HG03460 (cell line): ENCODE results near the gene CACNA2D3.

Experiments used
- ATAC-seq: cut with Tn5 transposase; IDR thresholded peaks from one replicate; pipeline ENCODE4 v1.9.1; 2021; ENCODE audit not compliant: unreplicated experiment

Gene CACNA2D3

DNA sequence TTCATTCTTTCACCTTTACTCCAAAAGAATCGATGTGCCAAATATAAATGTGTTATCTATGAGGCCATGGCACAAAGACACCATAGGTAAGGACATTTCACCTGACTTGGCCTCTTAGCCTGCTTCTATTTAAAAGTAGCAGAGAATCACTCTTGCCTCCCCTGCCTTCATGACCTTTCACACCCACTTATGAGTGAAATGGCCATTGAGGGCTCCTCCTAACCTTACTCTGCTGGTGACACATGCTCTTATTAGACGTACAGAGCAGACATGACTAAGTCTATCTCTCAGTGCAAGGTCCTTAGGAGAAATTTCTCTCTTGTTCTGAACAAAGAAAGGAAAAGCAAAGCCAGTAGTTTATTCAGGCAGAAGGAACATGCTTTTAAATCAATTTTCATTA is 654.8 kb downstream of the CACNA2D3 start:
- ATAC-seq = no peak

- ATAC-seq = no peak
Observed at GRCh38 chr3:54780336-54780735, 658.0 kb downstream of the CACNA2D3 start.

- no peak for ATAC-seq
Observed at GRCh38 chr3:54781728-54782127, 659.4 kb downstream of the CACNA2D3 start.

- ATAC-seq = no peak
Observed at GRCh38 chr3:54783611-54784010, 661.3 kb downstream of the CACNA2D3 start.

- ATAC-seq = no peak
Observed at GRCh38 chr3:54784021-54784420, 661.7 kb downstream of the CACNA2D3 start.

DNA sequence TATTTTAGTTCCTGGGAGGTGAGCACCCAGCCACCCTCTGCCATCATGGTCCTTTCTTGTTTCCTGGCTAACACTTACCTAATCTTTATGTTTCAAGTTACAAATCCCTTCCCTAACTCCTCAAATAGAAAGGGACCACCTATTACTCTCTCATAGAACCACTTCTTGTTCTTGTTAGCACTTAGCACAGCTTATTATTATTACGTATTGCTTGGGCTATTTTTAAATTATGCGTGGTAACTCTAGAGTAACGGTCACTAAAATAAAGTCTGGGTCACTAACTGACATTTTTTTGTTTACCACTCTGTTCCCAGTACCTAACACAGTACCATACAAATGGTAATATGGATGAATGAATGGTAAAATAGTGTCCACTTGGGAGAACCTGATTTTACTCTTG is 663.6 kb downstream of the CACNA2D3 start:
- ATAC-seq = no peak

DNA sequence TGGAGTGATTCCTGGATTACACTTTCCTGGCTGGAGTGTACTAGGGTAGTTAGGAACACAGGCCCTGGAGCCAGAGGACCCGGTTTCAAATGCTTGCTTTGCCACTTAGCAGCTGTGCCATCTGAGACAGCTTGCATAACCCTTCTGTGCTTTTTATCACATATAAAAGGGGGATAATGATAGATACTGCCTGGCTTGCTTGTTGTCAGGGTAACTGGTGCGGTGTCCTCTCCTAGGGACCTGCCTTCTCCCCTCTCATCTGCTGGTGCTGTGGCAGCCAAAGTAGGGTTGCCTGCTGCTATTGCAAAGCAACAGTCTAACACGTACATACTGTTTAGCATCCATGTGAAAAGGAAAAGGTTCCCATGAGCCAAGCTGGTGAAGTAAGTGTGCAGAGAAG is 667.7 kb downstream of the CACNA2D3 start:
- ATAC-seq = no peak

DNA sequence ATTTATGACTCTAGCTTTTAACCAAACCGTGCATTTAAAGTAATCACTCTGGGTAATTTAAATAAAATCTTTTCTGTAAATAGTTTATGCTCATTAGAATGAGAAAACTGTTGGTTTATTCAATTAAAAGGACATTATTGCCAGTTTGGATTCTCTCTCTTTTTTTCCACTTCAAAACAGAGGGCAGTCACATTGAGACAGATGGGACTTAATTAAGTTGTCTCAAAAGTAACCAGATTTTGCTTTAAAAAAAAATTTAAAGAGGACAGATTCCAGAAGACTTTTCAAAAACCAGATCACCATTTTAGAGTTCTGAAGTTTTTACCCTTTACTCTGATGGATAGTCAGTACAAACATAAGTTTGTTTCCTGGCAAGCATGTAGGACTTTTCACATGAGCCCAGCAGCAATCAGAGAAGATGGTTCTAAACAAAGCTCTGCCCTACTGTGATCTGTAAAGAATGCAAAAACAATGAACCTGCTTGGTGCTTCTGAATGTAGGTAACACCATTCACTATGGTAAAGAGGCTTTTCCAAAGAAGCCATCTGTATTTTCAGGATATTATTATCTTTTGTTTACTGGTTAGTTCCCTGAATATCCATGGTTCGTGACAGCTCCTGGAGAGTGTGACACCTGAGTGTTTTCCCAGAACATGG is 669.3 kb downstream of the CACNA2D3 start:
- ATAC-seq = no peak

DNA sequence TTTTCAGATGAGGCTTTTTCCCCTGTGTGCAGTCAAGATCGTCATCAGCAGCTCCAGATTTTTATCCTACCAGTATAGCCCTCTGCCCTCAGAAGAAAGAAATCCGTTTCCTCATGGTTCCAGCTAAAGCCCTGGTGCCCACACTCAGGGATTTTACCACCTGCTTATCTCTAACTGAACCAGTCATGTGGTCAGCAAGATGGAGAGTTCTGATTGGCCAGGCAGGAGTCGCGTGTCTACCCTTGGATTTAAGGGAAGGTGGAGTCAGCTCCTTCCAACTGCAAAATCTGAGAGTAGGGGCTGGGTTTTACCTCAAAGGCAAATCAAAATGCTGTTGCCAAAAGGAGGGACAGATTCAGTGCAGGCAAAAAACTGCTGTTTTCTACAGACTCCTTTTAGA is 670.2 kb downstream of the CACNA2D3 start:
- no peak for ATAC-seq

- ATAC-seq = no peak
Observed at GRCh38 chr3:54793171-54793570, 670.8 kb downstream of the CACNA2D3 start.

GRCh38 chr3:54797111-54797510 is 674.8 kb downstream of the CACNA2D3 start:
- ATAC-seq = no peak

DNA sequence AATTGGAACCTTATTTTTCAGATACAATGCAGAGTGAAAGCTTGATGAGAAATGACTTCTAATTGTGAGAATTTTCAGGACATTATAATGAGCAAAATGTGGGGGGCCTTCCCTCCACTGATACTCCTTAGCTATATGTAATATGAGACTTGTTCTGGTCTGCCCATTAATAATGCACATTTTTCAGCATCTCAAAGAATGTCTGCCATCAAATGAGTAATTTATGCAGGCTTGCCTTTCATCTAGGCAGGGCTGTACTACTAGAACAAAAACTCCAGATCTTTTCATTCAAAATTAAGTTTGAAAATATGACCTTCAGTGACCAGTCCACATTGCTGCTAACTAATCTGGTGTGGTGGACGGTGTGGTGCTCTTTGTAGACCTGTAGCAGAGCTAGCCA is 678.1 kb downstream of the CACNA2D3 start:
- no peak for ATAC-seq

DNA sequence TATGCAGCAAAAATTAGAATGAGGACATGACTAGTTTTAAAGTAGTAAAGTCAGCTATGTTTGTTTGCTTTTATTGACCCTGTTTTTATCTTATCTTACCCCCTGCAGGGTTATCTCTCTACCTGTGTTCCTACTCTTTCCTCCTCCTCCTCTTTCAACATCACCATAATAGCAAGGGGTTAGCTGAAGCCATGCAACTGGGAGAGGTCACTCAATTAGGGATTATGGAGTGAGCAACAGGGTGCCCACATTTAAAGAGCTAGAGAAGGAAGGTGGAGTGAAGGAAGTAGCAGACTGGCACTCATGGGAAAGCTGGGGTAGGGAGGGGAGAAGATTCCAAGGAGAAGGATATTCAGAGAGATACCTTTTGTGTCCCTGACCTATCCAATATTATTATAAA is 679.6 kb downstream of the CACNA2D3 start:
- ATAC-seq = no peak

DNA sequence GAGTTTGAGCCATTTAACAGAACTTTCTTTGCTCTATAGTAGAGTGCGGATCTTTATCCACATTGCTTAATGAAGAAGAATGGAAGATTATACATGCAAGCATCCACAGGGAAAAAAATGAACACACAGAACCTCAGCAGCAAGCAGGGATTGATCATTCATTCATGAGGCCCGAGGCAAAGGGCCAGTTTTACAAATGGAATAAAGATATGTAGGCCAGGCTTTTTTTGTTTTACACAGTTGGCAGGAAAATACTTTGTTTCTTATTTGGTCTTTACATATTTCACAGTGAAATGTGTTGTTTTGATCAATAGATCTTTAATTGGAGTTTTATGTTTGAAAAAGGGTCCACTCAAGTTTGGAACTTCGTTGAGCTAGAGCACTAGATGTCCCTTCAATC is 688.0 kb downstream of the CACNA2D3 start:
- ATAC-seq = no peak

DNA sequence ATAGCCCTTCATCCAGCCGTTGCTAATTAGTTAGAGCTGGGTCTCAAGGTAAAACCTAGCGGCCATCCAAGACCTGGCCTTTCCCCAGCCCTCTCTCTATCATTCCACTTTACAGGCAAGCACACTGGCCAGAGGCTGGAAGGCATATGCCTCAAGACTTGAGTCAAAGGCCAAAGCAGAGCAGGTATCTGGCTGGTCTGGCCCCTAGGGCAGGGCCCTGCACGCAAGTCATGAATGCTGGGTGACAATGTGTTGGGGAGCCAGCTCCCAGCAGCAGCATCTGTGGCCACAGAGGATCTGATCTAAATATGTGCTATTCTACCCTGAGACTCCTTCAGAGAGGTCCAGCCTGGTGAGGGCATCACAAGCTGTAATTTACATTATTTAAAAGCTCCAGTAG is 691.9 kb downstream of the CACNA2D3 start:
- no peak for ATAC-seq

DNA sequence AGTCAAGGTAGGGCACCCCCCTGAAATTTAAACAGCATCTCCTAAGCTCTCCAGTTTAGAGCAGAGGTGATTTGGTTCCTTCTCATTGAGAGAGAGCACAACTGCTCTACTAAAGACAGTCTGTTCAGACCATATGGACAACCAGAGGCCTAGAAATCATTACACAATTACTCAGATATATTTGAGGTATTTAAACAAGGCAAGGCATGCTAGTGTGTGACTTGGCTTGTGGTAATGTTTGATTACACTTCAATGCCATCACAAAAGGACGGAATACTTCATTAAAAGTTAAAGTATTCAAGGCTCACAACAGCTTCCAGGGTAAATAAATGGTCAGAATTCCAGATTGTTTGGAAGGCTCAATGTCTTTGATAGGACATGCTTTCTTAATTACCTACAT is 695.3 kb downstream of the CACNA2D3 start:
- ATAC-seq = no peak

GRCh38 chr3:54818486-54818885 is 696.1 kb downstream of the CACNA2D3 start:
- ATAC-seq = no peak

DNA sequence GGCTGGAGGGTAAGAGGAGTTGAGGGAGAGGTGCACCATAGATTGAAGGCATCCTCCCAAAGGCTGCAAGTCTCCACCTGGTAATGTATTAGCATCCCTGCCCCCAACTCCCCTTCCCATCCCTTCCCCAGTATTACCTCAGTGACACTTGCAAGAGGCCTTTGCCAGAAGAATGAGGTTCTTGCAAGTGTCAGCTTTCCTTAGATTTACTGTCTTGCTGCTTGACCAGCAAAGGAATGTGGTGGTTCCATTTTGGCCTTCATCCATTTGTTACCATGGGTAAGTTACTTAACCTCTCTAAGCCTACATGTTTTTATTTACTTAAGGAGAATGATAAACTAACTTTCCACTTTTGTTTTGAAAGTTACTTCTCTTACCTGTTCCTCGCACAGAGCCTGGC is 696.6 kb downstream of the CACNA2D3 start:
- no peak for ATAC-seq

- ATAC-seq = no peak
Observed at GRCh38 chr3:54819946-54820345, 697.6 kb downstream of the CACNA2D3 start.

DNA sequence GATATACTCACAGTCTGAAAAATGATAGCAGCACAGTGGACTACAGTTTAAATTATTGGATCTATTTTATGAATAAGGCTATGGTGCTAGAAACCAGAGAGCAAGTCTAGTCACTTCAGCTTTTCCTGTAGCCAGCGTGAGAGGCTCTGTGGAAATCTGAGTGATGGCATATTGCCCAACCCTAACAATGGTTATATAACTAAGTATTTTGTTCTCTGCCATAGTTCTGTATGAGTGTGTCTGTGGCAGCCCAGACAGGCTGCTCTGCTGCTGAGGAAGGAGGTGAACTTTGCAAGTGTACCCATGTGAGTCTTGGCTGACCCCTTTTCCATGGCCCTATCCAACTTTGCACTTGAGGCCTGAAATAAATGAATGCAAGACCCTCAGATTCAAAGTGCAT is 699.9 kb downstream of the CACNA2D3 start:
- no peak for ATAC-seq

GRCh38 chr3:54826251-54826691 is 703.9 kb downstream of the CACNA2D3 start:
- no peak for ATAC-seq

DNA sequence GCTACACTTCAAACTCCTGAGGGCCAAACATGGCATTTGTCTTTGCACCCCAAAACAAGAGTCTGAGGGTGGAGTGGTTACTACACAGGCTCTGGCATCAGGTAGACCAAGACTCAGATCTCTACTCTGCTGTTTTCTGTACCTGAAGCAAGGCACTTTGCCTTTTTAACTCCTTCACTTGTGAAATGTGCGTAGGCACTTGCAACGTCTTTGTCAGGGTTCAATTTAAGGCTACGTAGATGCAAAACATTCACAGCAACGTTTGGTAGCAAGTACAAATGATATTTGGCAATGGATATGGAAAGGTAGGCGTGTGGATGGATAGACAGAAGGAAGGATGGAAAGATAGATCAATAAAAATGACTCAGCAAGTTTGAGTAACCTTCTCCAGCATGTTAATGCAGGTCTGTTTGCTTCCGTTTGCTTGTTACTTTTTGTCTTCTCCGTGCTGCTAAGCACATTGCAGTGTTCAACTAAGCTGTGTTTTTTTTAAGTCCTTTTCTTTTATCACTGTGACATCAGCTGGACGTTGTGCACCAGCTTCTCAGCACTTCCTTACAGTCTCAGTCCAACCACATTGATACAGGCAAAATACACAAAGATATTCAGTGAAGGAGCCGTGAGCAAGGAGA is 704.8 kb downstream of the CACNA2D3 start:
- no peak for ATAC-seq

DNA sequence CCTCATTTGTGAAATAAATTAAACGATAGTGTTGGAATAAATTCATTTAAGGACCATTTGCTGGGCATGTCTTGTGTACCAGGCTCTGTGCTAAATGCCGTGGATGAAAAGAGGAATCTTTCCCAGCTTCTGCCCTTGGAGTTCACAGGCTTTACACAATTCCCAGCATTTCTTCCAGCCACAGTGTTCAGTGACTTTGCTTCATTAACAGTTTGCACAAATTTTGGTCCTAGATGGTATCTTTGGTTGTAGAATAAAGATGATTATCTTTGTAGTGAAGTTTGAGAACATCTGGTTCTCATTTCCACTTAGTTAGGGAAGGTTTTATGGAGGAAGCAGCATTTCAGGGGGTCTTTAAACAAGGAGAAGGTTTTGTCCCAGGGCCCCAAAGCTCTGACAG is 705.4 kb downstream of the CACNA2D3 start:
- no peak for ATAC-seq
